B cell (primary cell): Measurements from ENCODE around the gene TMCO1.

ENCODE experiments used
- CTCF ChIP-seq: fragments of 200-600 bp; IDR thresholded peaks from one replicate; pipeline ENCODE4 v1.8.0; 2022; ENCODE audit warnings: antibody characterized with exemption, mild to moderate bottlenecking
- EZH2 ChIP-seq: IDR thresholded peaks from 2 replicates; pipeline ENCODE4 v1.6.1; 2012; ENCODE audit warnings: borderline replicate concordance, low read depth, mild to moderate bottlenecking, moderate library complexity, low read length; ENCODE audit not compliant: insufficient read depth, poor library complexity, severe bottlenecking

GRCh38 chr1:165699577-165699976 is 69.1 kb downstream of the TMCO1 start:
- no peak for TF ChIP-seq CTCF
- no peak for TF ChIP-seq EZH2
